ENCODE measurements around the gene CMPK1.

GRCh38 chr1:47405697-47406096 lies 72.1 kb downstream of the CMPK1 start:
- TF ChIP-seq CTCF (IDR thresholded peaks at IDR 0.05) = no peak
- no peak for TF ChIP-seq CREB1 (CRISPR knock-in tag; IDR thresholded peaks at IDR 0.05)
- no peak for TF ChIP-seq SP1 (CRISPR knock-in tag; conservative IDR thresholded peaks at IDR 0.05)
- TF ChIP-seq MAX (CRISPR knock-in tag; IDR thresholded peaks at IDR 0.05) = no peak
- no peak for TF ChIP-seq TCF7 (CRISPR knock-in tag; IDR thresholded peaks at IDR 0.05; ENCODE audit: low read depth)
- TF ChIP-seq ZNF512 (CRISPR knock-in tag; IDR thresholded peaks at IDR 0.05; ENCODE audit: borderline replicate concordance) = no peak
- TF ChIP-seq TEAD4 (CRISPR knock-in tag; IDR thresholded peaks at IDR 0.05) = no peak
- TF ChIP-seq USF1 (CRISPR knock-in tag; IDR thresholded peaks at IDR 0.05) = no peak
- no peak for TF ChIP-seq PRDM15 (CRISPR knock-in tag; IDR thresholded peaks at IDR 0.05)
- TF ChIP-seq ZBTB43 (CRISPR knock-in tag; IDR thresholded peaks at IDR 0.05) = no peak
- no peak for TF ChIP-seq KAT7 (CRISPR knock-in tag; IDR thresholded peaks at IDR 0.05; ENCODE audit: borderline replicate concordance)
- no peak for TF ChIP-seq ZNF232 (CRISPR knock-in tag; IDR thresholded peaks at IDR 0.05)

All from WTC11 (cell line).